Measurements from ENCODE around the gene PRKCE. TPM values are rescaled to one million over a fixed set of nuclear protein-coding genes. Genes with fewer than 3 reads are reported as not detected.

The PRKCE gene
- total and polyA plus RNA-seq, 2 of the 8 experiments (the other 6 are each of a cell fraction or from before 2014, with no cell fraction given) = 0.54 to 2.1 TPM

DNA sequence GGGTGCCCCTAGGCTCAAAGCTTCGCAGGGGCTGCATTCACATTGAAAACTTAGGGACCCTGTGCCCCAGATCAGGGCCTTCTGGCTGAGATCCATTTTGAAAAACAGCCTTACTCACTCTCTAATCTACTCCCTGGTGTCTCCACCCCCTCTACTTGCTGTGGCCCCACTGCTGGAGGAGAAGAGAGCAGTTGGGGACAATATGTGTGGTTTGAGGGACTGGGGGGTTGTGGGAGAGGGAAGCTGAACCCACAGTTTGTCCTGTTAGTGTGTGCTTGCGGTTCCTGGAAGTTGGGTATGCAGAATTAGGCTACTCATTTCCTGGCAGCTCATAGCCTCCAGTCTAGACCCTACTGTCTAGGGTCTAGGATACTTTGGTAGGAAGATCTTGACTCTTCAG lies 211.4 kb downstream of the PRKCE start:
- Histone ChIP-seq H3K27ac (ENCODE audit: low read depth, low read length) (no peak overlapping the region), H2AK5ac (ENCODE audit: low read depth, low read length) (no peak overlapping the region), H3K79me1 (ENCODE audit: low read depth, low read length) (no peaks in the 10 kb centered on the region), H3K4ac (replicated peaks; ENCODE audit: insufficient read length, low read depth, low read length) (no peak overlapping the region), H3K14ac (ENCODE audit: insufficient read length) (no peak overlapping the region), H4K20me1 (replicated peaks in 1 of 2; ENCODE audit: control insufficient read depth in 1 of 2, insufficient read depth in 2 of 2, low read length in 2 of 2) (no peaks in the 10 kb centered on the region), H3K27me3 (replicated peaks in 1 of 4; ENCODE audit: control insufficient read depth in 3 of 4, extremely low read depth in 1 of 4, insufficient read depth in 3 of 4, low read length in 3 of 4) (no peaks in the 10 kb centered on the region), H2BK5ac (ENCODE audit: low read depth, low read length) (no peak overlapping the region), H2BK12ac (ENCODE audit: low read depth, low read length) (no peak overlapping the region), H4K8ac (ENCODE audit: extremely low read depth, insufficient read depth, low read length) (no peak overlapping the region), H3K9ac (replicated peaks in 1 of 4; ENCODE audit: extremely low read depth in 1 of 4, low read depth in 3 of 4, low read length in 3 of 4) (no peak overlapping the region), H3K36me3 (ENCODE audit: control insufficient read depth in 2 of 4, insufficient read depth in 4 of 4, low read length in 3 of 4) (no peaks in the 10 kb centered on the region), H3K4me2 (ENCODE audit: insufficient read depth in 1 of 2, low read depth in 2 of 2, low read length in 2 of 2) (no peak overlapping the region), H3K23me2 (ENCODE audit: low read depth, low read length) (no peaks in the 10 kb centered on the region), H3K56ac (replicated peaks; ENCODE audit: insufficient read length, low read depth, low read length) (no peak overlapping the region), H2AFZ (ENCODE audit: low read length) (no peak overlapping the region), H3K79me2 (ENCODE audit: control insufficient read depth in 1 of 2, insufficient read depth in 2 of 2, low read length in 2 of 2) (no peaks in the 10 kb centered on the region), H2BK20ac (ENCODE audit: low read length) (no peak overlapping the region), H3K4me1 (replicated peaks in 1 of 4; ENCODE audit: control insufficient read depth in 3 of 4, insufficient read depth in 4 of 4, low read length in 3 of 4) (peaks cover 0 to 5% (median under 1%) of the 10 kb centered on the region in 4 experiments; a peak in 2 of 7 replicates), H3K18ac (ENCODE audit: extremely low read depth, low read length) (no peak overlapping the region), H2BK120ac (replicated peaks; ENCODE audit: low read depth, low read length) (no peak overlapping the region), H3K9me3 (ENCODE audit: insufficient read depth in 2 of 2, low read depth in 1 of 2, low read length in 1 of 2) (no peaks in the 10 kb centered on the region), H4K5ac (ENCODE audit: insufficient read length, low read depth, low read length) (no peak overlapping the region), H3K23ac (ENCODE audit: insufficient read length) (no peak overlapping the region), H4K91ac (replicated peaks; ENCODE audit: insufficient read length, low read length) (no peak overlapping the region), H2BK15ac (ENCODE audit: low read length) (no peak overlapping the region), H3K4me3 (ENCODE audit: extremely low read depth in 1 of 4, insufficient read depth in 2 of 4, low read depth in 3 of 4, low read length in 4 of 4) (no peak overlapping the region)
- DNase-seq (ENCODE audit: low read depth in 1 of 2, low spot score in 2 of 2) (no peak), FAIRE-seq (no peak)
- CTCF ChIA-PET (ENCODE audit: partially characterized antibody) = interaction anchor here (0.9 to 2.2 kb wide), 4 partner anchors 11 to 133 kb away, joined by 3 to 6 read pairs (median 4); no protein-coding TSS in a partner anchor
- POLR2A ChIA-PET (ENCODE audit: partially characterized antibody) = no interaction called here
- WGBS, 2 experiments (ENCODE audit: extremely low coverage in 1 of 2, insufficient coverage in 1 of 2, insufficient read length in 1 of 2, insufficient replicate concordance in 2 of 2, low coverage in 1 of 2, low lambda C conversion rate in 2 of 2, missing lambda C conversion rate in 1 of 2) = 95% methylated on average over 2 of the region's 2 CpGs; no CpG with 5 or more reads in 1 of the 2 experiments
- TF ChIP-seq EGR1 (IDR thresholded peaks at IDR 0.05; ENCODE audit: borderline replicate concordance, low read depth, low read length) = no peak
- TF ChIP-seq KDM4A (IDR thresholded peaks at IDR 0.05; ENCODE audit: low read depth, low read length, severe bottlenecking) = no peak
- no peak for TF ChIP-seq CEBPB (IDR thresholded peaks at IDR 0.05; ENCODE audit: low read depth, low read length)
- no peak for TF ChIP-seq SAP30 (IDR thresholded peaks at IDR 0.05; ENCODE audit: insufficient read depth, insufficient replicate concordance, low read length)
- no peak for TF ChIP-seq GTF2F1 (IDR thresholded peaks at IDR 0.05; ENCODE audit: borderline replicate concordance, low read depth, low read length)
- TF ChIP-seq, protein P1, sequence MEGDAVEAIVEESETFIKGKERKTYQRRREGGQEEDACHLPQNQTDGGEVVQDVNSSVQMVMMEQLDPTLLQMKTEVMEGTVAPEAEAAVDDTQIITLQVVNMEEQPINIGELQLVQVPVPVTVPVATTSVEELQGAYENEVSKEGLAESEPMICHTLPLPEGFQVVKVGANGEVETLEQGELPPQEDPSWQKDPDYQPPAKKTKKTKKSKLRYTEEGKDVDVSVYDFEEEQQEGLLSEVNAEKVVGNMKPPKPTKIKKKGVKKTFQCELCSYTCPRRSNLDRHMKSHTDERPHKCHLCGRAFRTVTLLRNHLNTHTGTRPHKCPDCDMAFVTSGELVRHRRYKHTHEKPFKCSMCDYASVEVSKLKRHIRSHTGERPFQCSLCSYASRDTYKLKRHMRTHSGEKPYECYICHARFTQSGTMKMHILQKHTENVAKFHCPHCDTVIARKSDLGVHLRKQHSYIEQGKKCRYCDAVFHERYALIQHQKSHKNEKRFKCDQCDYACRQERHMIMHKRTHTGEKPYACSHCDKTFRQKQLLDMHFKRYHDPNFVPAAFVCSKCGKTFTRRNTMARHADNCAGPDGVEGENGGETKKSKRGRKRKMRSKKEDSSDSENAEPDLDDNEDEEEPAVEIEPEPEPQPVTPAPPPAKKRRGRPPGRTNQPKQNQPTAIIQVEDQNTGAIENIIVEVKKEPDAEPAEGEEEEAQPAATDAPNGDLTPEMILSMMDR (IDR thresholded peaks at IDR 0.05; ENCODE audit: control extremely low read depth in 1 of 3, insufficient read depth in 1 of 3, low read depth in 1 of 3, low read length in 3 of 3) = no peak
- no peak for TF ChIP-seq GABPA (IDR thresholded peaks at IDR 0.05; ENCODE audit: borderline replicate concordance, insufficient read depth, low read length)
- no peak for TF ChIP-seq KDM5A (IDR thresholded peaks at IDR 0.05; ENCODE audit: low read length)
- TF ChIP-seq EZH2 (IDR thresholded peaks at IDR 0.05; ENCODE audit: low read depth, low read length, severe bottlenecking) = no peak
- TF ChIP-seq MAFK (IDR thresholded peaks at IDR 0.05; ENCODE audit: low read depth, low read length) = no peak
- no peak for TF ChIP-seq RNF2 (IDR thresholded peaks at IDR 0.05; ENCODE audit: borderline replicate concordance, low read depth, low read length, missing control alignments, poor library complexity, severe bottlenecking)
